GM19397 (cell line): ENCODE results near the gene MYOM1.
"Not testable (repeated sequence)": the region's sequence is repeated elsewhere in the genome, so short reads cannot be mapped to it uniquely, and the experiment has no call there.

Experiments
- ATAC-seq: cut with Tn5 transposase; IDR thresholded peaks from one replicate; pipeline ENCODE4 v1.9.1; 2021; ENCODE audit warnings: mild to moderate bottlenecking, moderate library complexity; ENCODE audit not compliant: unreplicated experiment

The MYOM1 gene

DNA sequence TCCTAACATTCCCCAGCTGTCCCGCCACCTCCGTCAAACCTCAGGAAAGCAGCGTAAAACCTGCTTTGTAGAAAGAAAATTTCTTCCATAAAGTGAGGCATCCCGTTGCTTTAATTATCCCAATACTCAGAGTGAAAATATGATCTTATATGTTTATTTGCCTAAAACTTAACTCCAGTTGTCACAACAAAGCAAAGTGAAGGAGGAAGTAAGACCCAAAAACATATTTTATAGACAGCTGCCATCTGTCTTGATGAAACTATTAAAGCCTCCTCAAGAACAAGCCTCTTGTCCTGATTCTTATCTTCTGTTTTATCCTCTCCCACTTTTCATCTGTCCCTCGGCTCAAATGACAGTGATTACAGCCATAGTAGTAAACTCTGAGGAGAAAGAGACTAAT is 177.9 kb downstream of the MYOM1 start:
- ATAC-seq, result no peak

DNA sequence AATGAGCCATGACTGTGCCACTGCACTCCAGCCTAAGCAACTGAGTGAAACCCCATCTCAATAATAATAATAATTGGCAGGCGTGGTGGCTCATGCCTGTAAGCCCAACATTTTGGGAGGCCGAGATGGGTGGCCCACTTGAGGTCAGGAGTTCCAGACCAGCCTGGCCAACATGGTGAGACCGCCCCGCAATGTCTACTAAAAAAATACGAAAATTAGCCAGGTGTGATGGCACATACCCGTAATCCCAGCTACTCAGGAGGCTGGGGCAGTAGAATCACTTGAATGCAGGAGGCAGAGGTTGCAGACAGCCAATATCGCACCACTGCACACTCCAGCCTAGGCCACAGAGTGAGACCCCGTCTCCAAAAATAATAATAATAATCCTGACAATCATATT is 178.9 kb downstream of the MYOM1 start:
- no peak for ATAC-seq

DNA sequence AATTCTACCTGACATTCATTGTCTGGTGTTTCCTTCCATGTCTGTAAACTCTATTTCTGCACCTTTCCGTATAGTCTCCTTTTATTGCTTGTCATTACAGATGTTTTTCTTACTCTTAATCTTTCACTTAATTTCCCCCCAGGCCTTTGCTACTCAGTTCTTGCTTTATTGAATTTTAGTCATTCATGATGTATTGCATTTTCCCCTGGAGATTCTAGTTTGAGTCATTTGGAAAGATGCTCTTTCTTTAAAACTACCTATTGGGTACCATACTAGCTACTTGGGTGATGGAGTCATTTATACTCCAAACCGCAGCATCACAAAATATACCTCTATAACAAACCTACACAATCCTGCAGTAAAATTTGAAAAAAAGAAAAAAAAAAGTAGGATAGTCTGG is 179.6 kb downstream of the MYOM1 start:
- no peak for ATAC-seq

GRCh38 chr18:3037423-3037915 is 182.3 kb downstream of the MYOM1 start:
- ATAC-seq, result peak; percentile 93

DNA sequence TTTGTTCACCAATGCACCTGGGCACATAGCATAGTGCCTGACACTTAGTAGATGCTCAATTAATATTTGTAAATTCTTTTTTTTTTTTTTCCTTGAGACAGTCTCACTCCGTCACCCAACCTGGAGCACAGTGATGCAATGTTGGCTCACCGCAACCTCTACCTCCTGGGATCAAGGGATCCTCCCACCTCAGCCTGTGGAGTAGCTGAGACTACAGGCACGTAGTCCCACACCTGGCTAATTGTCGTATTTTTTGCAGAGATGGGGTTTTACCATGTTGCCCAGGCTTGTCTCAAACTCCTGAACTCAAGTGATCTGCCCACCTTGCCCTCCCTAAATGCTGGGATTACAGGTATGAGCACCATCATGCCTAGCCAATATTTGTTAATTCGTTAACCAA is 183.7 kb downstream of the MYOM1 start:
- ATAC-seq, result no peak

- ATAC-seq, result no peak
Measured at GRCh38 chr18:3035635-3036034, 184.1 kb downstream of the MYOM1 start.

- ATAC-seq, result no peak
Measured at GRCh38 chr18:3032721-3033120, 187.0 kb downstream of the MYOM1 start.

- no peak for ATAC-seq
Measured at GRCh38 chr18:3029215-3029952, 190.4 kb downstream of the MYOM1 start.

- not testable (repeated sequence) for ATAC-seq
Measured at GRCh38 chr18:3028115-3028514, 191.7 kb downstream of the MYOM1 start.

GRCh38 chr18:3027370-3027891 is 192.3 kb downstream of the MYOM1 start:
- ATAC-seq, result no peak

DNA sequence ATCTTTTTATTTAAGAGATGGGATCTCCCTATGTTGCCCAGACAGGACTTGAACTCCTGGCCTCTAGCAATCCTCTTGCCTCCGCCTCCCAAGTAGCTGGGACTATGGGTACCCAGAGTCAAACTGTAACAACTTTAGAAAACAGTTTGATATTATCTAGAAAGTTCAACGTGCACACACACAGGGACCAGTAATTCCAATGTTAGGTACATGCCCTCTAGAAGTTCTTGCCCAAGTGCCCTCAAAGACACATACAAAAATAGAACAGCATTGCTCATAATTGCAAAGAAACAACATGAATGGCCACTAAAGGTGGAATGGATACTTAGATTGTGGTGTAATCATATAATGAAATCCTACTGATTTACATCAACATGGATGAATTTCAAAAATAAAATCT is 194.2 kb downstream of the MYOM1 start:
- ATAC-seq, result no peak

GRCh38 chr18:3023603-3024002 is 196.2 kb downstream of the MYOM1 start:
- ATAC-seq, result not testable (repeated sequence)
